GM18507 (cell line): ENCODE measurements around the gene STARD13.
"Not testable (repeated sequence)": the region's sequence is repeated elsewhere in the genome, so short reads cannot be mapped to it uniquely, and the experiment has no call there.

Experiments
- DNase-seq: peaks from one replicate; pipeline ENCODE4 v3.0.0; 2011; ENCODE audit warnings: low read depth; ENCODE audit not compliant: insufficient read length; ENCODE audit errors: extremely low spot score
- FAIRE-seq: peaks from 2 replicates; lab custom pipeline; 2011; peaks lifted over from hg19 to GRCh38; lab: Jason Lieb, UNC

Gene STARD13

GRCh38 chr13:33261387-33262061, 24.0 kb downstream of the STARD13 start:
- no peak for DNase-seq
- FAIRE-seq = no peak

GRCh38 chr13:33260168-33261098, 25.1 kb downstream of the STARD13 start:
- FAIRE-seq (no peak), DNase-seq (no peak)

GRCh38 chr13:33259296-33259695, 26.3 kb downstream of the STARD13 start:
- FAIRE-seq = no peak
- DNase-seq = no peak

GRCh38 chr13:33258808-33259193, 26.8 kb downstream of the STARD13 start:
- FAIRE-seq (no peak), DNase-seq (no peak)

DNA sequence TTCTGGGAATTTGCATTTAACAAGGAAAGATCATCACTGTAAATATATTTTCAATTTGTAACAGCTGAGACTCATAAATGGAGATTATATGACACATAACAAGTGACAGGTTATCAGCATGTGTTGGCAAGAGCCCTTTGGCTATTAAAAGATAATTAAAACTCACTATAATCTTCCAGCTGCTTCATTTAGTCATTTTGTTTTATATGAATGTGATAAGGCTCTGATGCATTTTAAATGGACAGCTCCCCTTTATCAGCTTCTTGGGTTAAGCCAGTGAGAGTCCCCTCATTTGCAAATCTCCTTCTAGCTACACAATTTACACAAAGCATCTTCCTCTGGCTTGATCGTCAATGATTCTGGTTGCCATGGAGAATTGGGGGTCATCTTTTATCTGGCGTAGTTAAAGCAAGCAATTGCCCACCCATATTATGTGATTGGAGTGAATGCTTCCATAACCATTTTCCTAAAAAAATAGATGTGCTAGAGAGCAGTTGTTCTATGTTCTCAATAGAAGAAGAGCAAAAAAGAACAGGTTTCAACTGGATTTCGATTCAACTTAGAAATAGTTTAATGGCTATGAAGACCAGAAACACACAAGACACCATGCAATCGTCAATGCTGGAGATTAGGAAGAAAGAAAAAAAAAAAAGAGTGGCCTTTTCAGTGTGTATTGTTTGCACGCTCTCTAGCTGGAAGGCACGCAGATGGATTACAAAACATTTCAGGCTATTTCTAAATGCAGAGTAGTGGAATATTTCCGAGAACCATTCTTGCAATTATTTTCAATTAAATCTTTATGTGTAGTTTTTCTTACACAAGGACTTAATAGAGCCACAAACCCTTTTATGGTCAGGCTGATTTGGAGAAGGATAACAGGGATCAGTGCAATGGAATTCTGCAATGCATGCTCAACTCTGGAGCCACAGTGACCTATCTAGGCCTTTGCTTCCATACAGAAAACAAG, 27.4 kb downstream of the STARD13 start:
- FAIRE-seq (no peak), DNase-seq (no peak)

- DNase-seq (no peak), FAIRE-seq (no peak)
Observed at GRCh38 chr13:33256148-33256840, 29.3 kb downstream of the STARD13 start.

GRCh38 chr13:33252135-33252534, 33.4 kb downstream of the STARD13 start:
- no peak for FAIRE-seq
- DNase-seq = no peak

DNA sequence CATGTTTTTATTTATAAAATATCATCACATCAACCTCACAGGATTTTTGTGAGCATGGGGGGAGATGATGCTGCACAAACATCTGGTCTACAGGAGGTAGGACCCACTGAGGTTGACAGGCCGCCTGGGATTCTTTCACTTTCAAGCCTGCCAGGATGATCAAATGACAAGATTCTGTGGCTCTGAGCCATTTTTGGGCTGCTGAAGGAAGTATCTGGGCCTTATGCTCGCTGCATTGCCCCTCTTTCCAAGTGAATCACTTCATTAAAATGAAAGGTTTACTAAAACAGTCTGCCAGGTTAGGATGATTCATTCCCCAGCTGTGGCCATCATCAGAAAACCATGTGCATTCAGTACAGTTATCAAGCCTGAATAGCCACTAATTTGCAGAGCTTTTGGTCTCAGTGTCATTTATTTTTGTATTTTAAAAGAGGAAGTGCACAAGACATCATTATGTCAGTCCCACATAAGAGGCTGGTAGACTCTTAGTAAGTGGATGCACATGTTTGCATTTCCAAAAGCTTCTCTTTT, 34.4 kb downstream of the STARD13 start:
- no peak for DNase-seq
- FAIRE-seq = no peak

GRCh38 chr13:33250609-33251008, 34.9 kb downstream of the STARD13 start:
- no peak for FAIRE-seq
- no peak for DNase-seq

GRCh38 chr13:33249894-33250293, 35.7 kb downstream of the STARD13 start:
- FAIRE-seq (no peak), DNase-seq (no peak)

GRCh38 chr13:33249066-33249465, 36.5 kb downstream of the STARD13 start:
- DNase-seq (no peak), FAIRE-seq (no peak)

DNA sequence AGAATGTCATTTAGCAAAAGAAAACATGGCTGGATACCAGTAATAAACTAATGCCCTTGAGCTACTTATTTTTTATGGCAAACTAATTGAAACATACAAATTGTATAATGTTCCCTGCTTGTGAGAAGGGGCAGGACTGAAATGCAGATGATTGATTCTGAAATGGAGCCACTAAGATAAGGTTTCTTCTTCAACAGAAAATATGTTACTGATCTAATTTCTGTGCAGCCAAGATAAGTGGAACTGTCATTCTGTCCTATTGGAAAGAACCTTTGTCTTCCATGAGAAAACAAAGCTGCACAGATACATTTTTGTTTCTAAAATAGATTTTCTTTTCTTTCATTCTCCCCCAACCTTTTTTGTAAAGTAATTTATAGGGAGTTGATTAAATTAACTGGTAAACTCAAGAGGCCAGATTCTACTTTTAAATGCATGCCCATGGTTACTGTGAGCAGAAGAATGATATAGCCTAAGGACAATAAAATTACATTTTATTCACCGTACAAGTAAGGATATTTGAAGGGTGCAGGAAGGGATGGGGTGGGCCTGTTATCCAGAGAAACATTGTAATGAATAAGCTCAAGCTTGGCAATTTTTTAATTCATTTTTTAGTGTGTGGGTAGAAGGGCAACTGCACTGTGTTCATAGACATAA, 39.9 kb downstream of the STARD13 start:
- FAIRE-seq (no peak), DNase-seq (no peak)

DNA sequence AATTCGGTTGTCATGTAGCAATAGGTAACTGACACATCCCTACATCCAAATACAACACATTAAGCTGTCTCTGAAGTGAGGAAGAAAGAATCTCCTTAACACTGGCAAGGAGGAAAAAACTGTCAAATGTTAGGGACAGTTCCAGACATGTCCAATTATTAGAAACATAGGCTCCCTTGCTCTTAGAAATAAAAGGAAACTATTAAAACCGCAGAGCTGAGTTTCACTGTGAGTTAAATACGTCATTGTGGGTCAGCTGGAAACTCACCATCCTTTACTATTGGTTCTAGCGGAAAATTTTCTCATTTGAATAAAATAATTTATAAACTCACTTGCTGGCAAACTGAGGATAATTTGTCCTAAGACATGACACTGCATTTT, 40.7 kb downstream of the STARD13 start:
- no peak for FAIRE-seq
- no peak for DNase-seq

- DNase-seq (no peak), FAIRE-seq (no peak)
Observed at GRCh38 chr13:33244210-33244906, 41.2 kb downstream of the STARD13 start.

DNA sequence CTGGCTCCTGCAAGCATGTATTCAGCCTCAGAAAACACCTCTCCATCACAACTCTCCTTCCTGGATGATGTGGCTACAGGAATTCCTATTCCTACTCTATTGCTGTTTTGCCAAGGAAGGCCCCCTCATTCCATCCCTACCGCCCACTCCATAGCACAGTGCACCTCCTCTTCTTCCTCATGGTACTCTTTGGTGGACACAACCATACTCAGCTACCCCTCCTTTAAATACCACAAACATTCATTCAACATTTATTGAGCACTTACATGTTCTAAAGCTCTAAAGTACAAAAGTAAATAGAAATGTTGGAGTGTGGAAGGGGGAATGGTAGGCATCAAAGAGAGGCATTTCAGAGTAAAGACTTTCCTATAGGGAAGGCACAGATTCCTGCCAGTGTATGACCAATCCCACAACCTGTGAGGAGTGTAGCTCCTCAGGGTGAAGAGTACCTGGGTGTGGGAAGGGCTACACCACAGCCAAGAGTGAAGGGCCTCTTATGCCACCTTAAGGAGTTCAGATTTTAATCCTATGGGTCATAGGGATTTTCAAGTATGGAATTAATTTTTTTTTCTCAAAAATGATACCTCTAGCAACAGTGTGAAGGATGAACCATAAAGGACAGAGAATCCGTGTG, 42.5 kb downstream of the STARD13 start:
- FAIRE-seq = no peak
- DNase-seq = no peak

- FAIRE-seq, DNase-seq: not testable (repeated sequence)
Observed at GRCh38 chr13:33242372-33242771, 43.2 kb downstream of the STARD13 start.

- FAIRE-seq (no peak), DNase-seq (no peak)
Observed at GRCh38 chr13:33236021-33236420, 49.5 kb downstream of the STARD13 start.
